IMR-90 (cell line): ENCODE data around the gene CLCA2. TPM values are rescaled to one million over a fixed set of nuclear protein-coding genes. Genes with fewer than 3 reads are reported as not detected.

Experiments used
- ATAC-seq: fragments of 200-7000 bp; cut with Tn5 transposase; 2 replicates; pipeline ENCODE4 v1.9.1; 2020; ENCODE audit warnings: low read depth, mild to moderate bottlenecking, moderate library complexity
- BruUV-seq: library from RNA; stranded (reverse); fragments of 400-500 nt; replicated peaks from 2 replicates; lab custom pipeline; 2021; lab: Mats Ljungman, UMichigan
- CTCF ChIA-PET: fragments of 300-600 bp; formaldehyde crosslinking; extraction: SDS; loops from one replicate; lab custom pipeline; 2021; ENCODE audit warnings: antibody characterized with exemption; lab: Yijun Ruan, JAX
- POLR2A ChIA-PET: fragments of 300-600 bp; sonication (Branson Sonifier 250); formaldehyde crosslinking; loops from one replicate; lab custom pipeline; 2022; ENCODE audit warnings: antibody characterized with exemption; ENCODE audit not compliant: unreplicated experiment; lab: Charles Lee
- DNase-seq: peaks from one replicate; pipeline ENCODE4 v3.0.0; 2013
- H2AFZ ChIP-seq: replicated peaks from 2 replicates; pipeline ENCODE3; 2013; ENCODE audit warnings: low read length, mild to moderate bottlenecking; ENCODE audit not compliant: poor library complexity
- H2AK5ac ChIP-seq: 2 replicates; pipeline ENCODE4 v1.6.1; 2013; ENCODE audit warnings: low read depth, low read length, inconsistent platforms
- H2AK9ac ChIP-seq: replicated peaks from 2 replicates; pipeline ENCODE3; 2013; ENCODE audit warnings: mild to moderate bottlenecking, low read depth, low read length, moderate library complexity; ENCODE audit not compliant: poor library complexity
- H2BK120ac ChIP-seq: 2 replicates; pipeline ENCODE4 v1.6.1; 2013; ENCODE audit warnings: low read depth, low read length, inconsistent platforms
- H2BK15ac ChIP-seq: 3 replicates; pipeline ENCODE4 v1.6.1; 2013; ENCODE audit warnings: low read depth, low read length, inconsistent platforms
- H2BK20ac ChIP-seq: 2 replicates; pipeline ENCODE4 v1.6.1; 2013; ENCODE audit warnings: low read depth, mild to moderate bottlenecking, inconsistent platforms, low read length, moderate library complexity
- H2BK5ac ChIP-seq: 2 replicates; pipeline ENCODE4 v1.6.1; 2013; ENCODE audit warnings: mild to moderate bottlenecking, low read depth, low read length, inconsistent platforms; ENCODE audit not compliant: poor library complexity, severe bottlenecking
- H3K14ac ChIP-seq: replicated peaks from 2 replicates; pipeline ENCODE4 v1.6.1; 2013; ENCODE audit warnings: low read depth, low read length, inconsistent platforms
- H3K18ac ChIP-seq: 2 replicates; pipeline ENCODE4 v1.6.1; 2013; ENCODE audit warnings: low read depth, low read length, control low read depth
- H3K23ac ChIP-seq: 2 replicates; pipeline ENCODE4 v1.6.1; 2013; ENCODE audit warnings: low read depth, low read length, inconsistent platforms
- H3K27ac ChIP-seq: 2 replicates; pipeline ENCODE4 v1.5.1; 2013; ENCODE audit warnings: mild to moderate bottlenecking, control low read depth, low read length; ENCODE audit not compliant: insufficient read depth
- H3K27me3 ChIP-seq: 2 replicates; pipeline ENCODE4 v1.6.1; 2013; ENCODE audit warnings: low read length; ENCODE audit not compliant: control insufficient read depth, insufficient read depth
- H3K36me3 ChIP-seq: 2 replicates; pipeline ENCODE4 v1.6.1; 2013; ENCODE audit warnings: low read length, mixed read lengths; ENCODE audit not compliant: control insufficient read depth, insufficient read depth
- H3K4ac ChIP-seq: 2 replicates; pipeline ENCODE4 v1.6.1; 2013; ENCODE audit warnings: low read depth, low read length, inconsistent platforms
- H3K4me1 ChIP-seq: 2 replicates; pipeline ENCODE4 v1.6.1; 2013; ENCODE audit warnings: low read length, mixed read lengths; ENCODE audit not compliant: control insufficient read depth, insufficient read depth
- H3K4me2 ChIP-seq: 2 replicates; pipeline ENCODE4 v1.6.1; 2013; ENCODE audit warnings: low read depth, mild to moderate bottlenecking, control low read depth, low read length, moderate library complexity
- H3K4me3 ChIP-seq: 2 replicates; pipeline ENCODE4 v1.5.1; 2013; ENCODE audit warnings: low read depth, mild to moderate bottlenecking, control low read depth, low read length, moderate library complexity; ENCODE audit not compliant: insufficient read depth
- H3K56ac ChIP-seq: 2 replicates; pipeline ENCODE4 v1.6.1; 2013; ENCODE audit warnings: low read length, inconsistent platforms; ENCODE audit not compliant: insufficient read depth; ENCODE audit errors: extremely low read depth
- H3K79me1 ChIP-seq, 2 experiments: 2 replicates each; pipeline ENCODE4 v1.6.1; 2013; ENCODE audit warnings: low read length in 2 of 2, inconsistent platforms in 1 of 2, low read depth in 1 of 2
- H3K9ac ChIP-seq: 2 replicates; pipeline ENCODE4 v1.6.1; 2013; ENCODE audit warnings: low read depth, low read length, control low read depth
- H3K9me1 ChIP-seq: 2 replicates; pipeline ENCODE4 v1.6.1; 2013; ENCODE audit warnings: low read length, inconsistent platforms; ENCODE audit not compliant: insufficient read depth
- H3K9me3 ChIP-seq: 2 replicates; pipeline ENCODE4 v1.6.1; 2013; ENCODE audit warnings: low read length; ENCODE audit not compliant: control insufficient read depth, insufficient read depth
- H4K20me1 ChIP-seq: 2 replicates; pipeline ENCODE4 v1.6.1; 2013; ENCODE audit warnings: low read length, inconsistent platforms; ENCODE audit not compliant: insufficient read depth
- H4K5ac ChIP-seq: 2 replicates; pipeline ENCODE4 v1.6.1; 2013; ENCODE audit warnings: mild to moderate bottlenecking, low read depth, low read length, control low read depth
- H4K8ac ChIP-seq, 2 experiments: 2 replicates each; pipeline ENCODE4 v1.6.1; 2013; ENCODE audit warnings: low read depth in 2 of 2, low read length in 2 of 2, control low read depth in 1 of 2, inconsistent platforms in 1 of 2
- H4K91ac ChIP-seq: 2 replicates; pipeline ENCODE4 v1.6.1; 2013; ENCODE audit warnings: low read depth, low read length, inconsistent platforms; ENCODE audit not compliant: insufficient read depth
- BHLHE40 ChIP-seq: fragments of 150-350 bp; IDR thresholded peaks from 2 replicates; pipeline ENCODE4 v1.6.1; 2016; ENCODE audit warnings: mild to moderate bottlenecking, low read depth, low read length
- CEBPB ChIP-seq: IDR thresholded peaks from 2 replicates; pipeline ENCODE4 v1.6.1; 2012; ENCODE audit warnings: low read depth, low read length, improper control_type of control experiment
- CHD1 ChIP-seq: IDR thresholded peaks from 2 replicates; pipeline ENCODE4 v1.6.1; 2012; ENCODE audit warnings: low read depth, low read length, improper control_type of control experiment
- CTCF ChIP-seq: conservative IDR thresholded peaks from 2 replicates; pipeline ENCODE4 v1.5.1; 2012; ENCODE audit warnings: mild to moderate bottlenecking, low read depth, low read length, improper control_type of control experiment
- ELK1 ChIP-seq: fragments of 150-350 bp; IDR thresholded peaks from 2 replicates; pipeline ENCODE4 v1.6.1; 2016; ENCODE audit warnings: low read depth, mild to moderate bottlenecking, low read length, moderate library complexity, borderline replicate concordance
- FOS ChIP-seq: fragments of 150-350 bp; IDR thresholded peaks from 2 replicates; pipeline ENCODE4 v1.6.1; 2016; ENCODE audit warnings: low read depth, low read length
- MAFK ChIP-seq: IDR thresholded peaks from 2 replicates; pipeline ENCODE4 v1.6.1; 2012; ENCODE audit warnings: low read depth, low read length, improper control_type of control experiment
- MAZ ChIP-seq: IDR thresholded peaks from 2 replicates; pipeline ENCODE4 v1.6.1; 2012; ENCODE audit warnings: low read depth, mild to moderate bottlenecking, low read length, improper control_type of control experiment, moderate library complexity, borderline replicate concordance
- MXI1 ChIP-seq: IDR thresholded peaks from 2 replicates; pipeline ENCODE4 v1.6.1; 2012; ENCODE audit warnings: low read depth, mild to moderate bottlenecking, low read length, moderate library complexity, borderline replicate concordance
- NFE2L2 ChIP-seq: fragments of 150-350 bp; IDR thresholded peaks from 2 replicates; pipeline ENCODE4 v1.6.1; 2016; ENCODE audit warnings: low read depth, mild to moderate bottlenecking, low read length
- POLR2A ChIP-seq: IDR thresholded peaks from 2 replicates; pipeline ENCODE4 v1.6.1; 2012; ENCODE audit warnings: mild to moderate bottlenecking, low read depth, low read length
- RAD21 ChIP-seq: IDR thresholded peaks from 2 replicates; pipeline ENCODE4 v1.6.1; 2012; ENCODE audit warnings: low read length, improper control_type of control experiment
- RCOR1 ChIP-seq: IDR thresholded peaks from 2 replicates; pipeline ENCODE4 v1.6.1; 2012; ENCODE audit warnings: mild to moderate bottlenecking, low read length, improper control_type of control experiment; ENCODE audit not compliant: insufficient replicate concordance
- RFX5 ChIP-seq: IDR thresholded peaks from 2 replicates; pipeline ENCODE4 v1.8.0; 2012; ENCODE audit warnings: low read depth, mild to moderate bottlenecking, low read length, moderate library complexity
- SMC3 ChIP-seq: fragments of 150-350 bp; IDR thresholded peaks from 2 replicates; pipeline ENCODE4 v1.6.1; 2016; ENCODE audit warnings: low read depth, mild to moderate bottlenecking, antibody characterized with exemption, low read length, moderate library complexity
- USF2 ChIP-seq: fragments of 150-350 bp; IDR thresholded peaks from 2 replicates; pipeline ENCODE4 v1.6.1; 2017; ENCODE audit warnings: mild to moderate bottlenecking, antibody characterized with exemption, low read length, low read depth
- WGBS, 2 experiments: methylation state at CpG; one replicate each; pipeline versions ENCODE4 v1.1.5 to v1.1.7; 2013; ENCODE audit warnings: missing lambda C conversion rate in 2 of 2; ENCODE audit not compliant: insufficient read length in 1 of 2; ENCODE audit errors: extremely low coverage in 2 of 2; 5-methylcytosine and 5-hydroxymethylcytosine counted together
- dilution Hi-C: fragments of 300-500 bp; cut with HindIII; formaldehyde crosslinking; loops from one replicate; pipeline ENCODE4 v1.14.3; 2018; ENCODE audit warnings: low sequenced_read_pairs; ENCODE audit not compliant: unreplicated experiment
- in situ Hi-C: fragments of 300-500 bp; cut with MboI; formaldehyde crosslinking; loops from 3 replicates; pipeline ENCODE4 v1.14.3; 2019; ENCODE audit warnings: low sequenced_read_pairs, inconsistent platforms, mixed read lengths
- intact Hi-C: fragments of 100-400 bp; cut with micrococcal nuclease; formaldehyde crosslinking; loops from 2 replicates; pipeline ENCODE4 v1.10.0; 2022
- polyA plus RNA-seq, 3 experiments: library from polyadenylated mRNA; depleted of rRNA; stranded (reverse); fragments of >200 nt; gene quantifications; 2 replicates each; pipeline ENCODE4 v1.2.3, GENCODE V29; 2012; ENCODE audit warnings: low replicate concordance in 1 of 3
- total RNA-seq: library from RNA; depleted of rRNA; stranded (reverse); fragments of >200 nt; gene quantifications from 2 replicates; pipeline ENCODE4 v1.2.3, GENCODE V29; 2012

CLCA2 gene
- total and polyA plus RNA-seq, 2 of the 4 experiments (the other 2 are of a cell fraction), result 0.09 to 0.18 TPM

GRCh38 chr1:86449103-86449502 lies 25.1 kb downstream of the CLCA2 start:
- H3K4me3 ChIP-seq, result no peak overlapping the region
- H3K27ac ChIP-seq, result no peak overlapping the region
- no peak overlapping the region for H3K14ac ChIP-seq
- no peak overlapping the region for H2BK15ac ChIP-seq
- no peak overlapping the region for H4K5ac ChIP-seq
- no peak overlapping the region for H2BK20ac ChIP-seq
- no peaks in the 10 kb centered on the region for H3K9me3 ChIP-seq
- ChIA-PET POLR2A (no interaction called here), CTCF (no interaction called here)
- no CpG with 5 or more reads among the region's 1 CpG for WGBS, 2 experiments
- H4K91ac ChIP-seq, result no peak overlapping the region
- DNase-seq (no peak), ATAC-seq (no peak)
- H3K4me1 ChIP-seq, result no peaks in the 10 kb centered on the region
- no peak overlapping the region for H3K56ac ChIP-seq
- intact Hi-C loops, result no loop called here
- H2AK9ac ChIP-seq, result no peak overlapping the region
- H3K9ac ChIP-seq, result no peak overlapping the region
- H3K4me2 ChIP-seq, result no peak overlapping the region
- H2AK5ac ChIP-seq, result no peak overlapping the region
- no peaks in the 10 kb centered on the region for H4K20me1 ChIP-seq
- H3K9me1 ChIP-seq, result no peaks in the 10 kb centered on the region
- dilution Hi-C loops, result no loop called here
- no TSS peak for BruUV-seq
- H4K8ac ChIP-seq, result no peak overlapping the region
- no peak overlapping the region for H3K4ac ChIP-seq
- no peak overlapping the region for H2BK120ac ChIP-seq
- H2AFZ ChIP-seq, result no peak overlapping the region
- no peak overlapping the region for H2BK5ac ChIP-seq
- H3K79me1 ChIP-seq, result no peaks in the 10 kb centered on the region
- no peak overlapping the region for H3K18ac ChIP-seq
- no peak overlapping the region for H3K23ac ChIP-seq
- in situ Hi-C loops, result no loop called here
- no peaks in the 10 kb centered on the region; the same call in 1 of the 2 replicates for H3K27me3 ChIP-seq
- no peaks in the 10 kb centered on the region for H3K36me3 ChIP-seq
- no peak for TF ChIP-seq USF2
- TF ChIP-seq RCOR1, result no peak
- TF ChIP-seq CHD1, result no peak
- no peak for TF ChIP-seq RFX5
- no peak for TF ChIP-seq CEBPB
- TF ChIP-seq RAD21, result no peak
- no peak for TF ChIP-seq ELK1
- no peak for TF ChIP-seq POLR2A
- no peak for TF ChIP-seq MAZ
- TF ChIP-seq MXI1, result no peak
- no peak for TF ChIP-seq BHLHE40
- no peak for TF ChIP-seq CTCF
- TF ChIP-seq FOS, result no peak
- TF ChIP-seq MAFK, result no peak
- no peak for TF ChIP-seq SMC3
- no peak for TF ChIP-seq NFE2L2
